DLD1 (cell line): Measurements from ENCODE around the gene IDH3B.

Experiments used
- in situ Hi-C: cut with HindIII; loops from 2 replicates; pipeline ENCODE4 v1.10.0; 2017; ENCODE audit warnings: low sequenced_read_pairs

IDH3B gene

GRCh38 chr20:2624190-2624589, 39.8 kb downstream of the IDH3B start:
- in situ Hi-C loops = no loop called here

DNA sequence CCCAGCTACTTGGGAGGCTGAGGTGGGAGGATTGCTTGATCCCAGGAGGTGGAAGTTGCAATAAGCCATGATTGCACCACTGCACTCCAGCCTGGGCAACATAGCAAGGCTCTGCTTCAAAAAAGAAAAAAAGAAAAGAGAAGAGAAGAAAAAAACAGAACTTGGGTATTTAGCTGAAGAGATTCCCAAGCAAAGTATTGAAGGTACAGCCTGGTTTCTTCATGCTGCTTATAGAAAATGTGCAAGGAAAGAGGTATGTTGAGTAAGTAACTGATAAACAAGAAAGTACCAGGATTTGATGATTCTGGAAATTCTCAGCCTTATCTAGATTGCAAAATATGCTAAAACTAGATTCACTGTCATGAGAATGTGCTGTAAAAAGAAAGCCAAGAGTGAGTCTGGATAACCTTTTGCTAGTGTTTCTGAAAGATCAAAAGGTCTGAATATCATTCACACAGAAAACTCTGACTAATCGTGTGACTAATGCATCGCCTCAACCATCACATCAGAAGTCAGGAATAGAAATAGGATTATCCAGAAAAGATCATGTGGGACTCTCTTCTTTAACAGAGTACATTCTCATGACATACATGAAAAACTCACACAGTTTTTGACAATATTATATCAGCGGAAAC, 43.9 kb downstream of the IDH3B start:
- in situ Hi-C loops = no loop called here

DNA sequence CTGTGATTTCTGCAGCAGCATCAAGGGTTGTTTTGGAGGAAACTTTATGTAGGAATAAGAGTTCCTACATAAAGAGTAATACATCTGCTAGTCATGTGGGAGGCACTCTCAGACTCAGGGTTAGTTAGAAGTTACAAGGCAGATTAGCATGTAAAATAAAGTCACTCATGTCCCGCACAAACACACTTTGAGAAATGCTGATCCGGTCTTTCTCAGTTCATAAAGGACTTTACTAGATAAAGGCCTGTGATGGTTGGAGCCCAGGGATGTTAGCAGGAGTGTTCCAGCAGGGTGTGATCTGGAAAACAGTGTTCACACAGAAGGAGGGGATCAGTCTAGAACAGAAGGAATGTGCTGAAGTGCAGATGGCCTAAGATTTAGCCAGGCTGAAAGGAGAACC, 44.7 kb downstream of the IDH3B start:
- in situ Hi-C loops = no loop called here

GRCh38 chr20:2618815-2619214, 45.2 kb downstream of the IDH3B start:
- in situ Hi-C loops = no loop called here

DNA sequence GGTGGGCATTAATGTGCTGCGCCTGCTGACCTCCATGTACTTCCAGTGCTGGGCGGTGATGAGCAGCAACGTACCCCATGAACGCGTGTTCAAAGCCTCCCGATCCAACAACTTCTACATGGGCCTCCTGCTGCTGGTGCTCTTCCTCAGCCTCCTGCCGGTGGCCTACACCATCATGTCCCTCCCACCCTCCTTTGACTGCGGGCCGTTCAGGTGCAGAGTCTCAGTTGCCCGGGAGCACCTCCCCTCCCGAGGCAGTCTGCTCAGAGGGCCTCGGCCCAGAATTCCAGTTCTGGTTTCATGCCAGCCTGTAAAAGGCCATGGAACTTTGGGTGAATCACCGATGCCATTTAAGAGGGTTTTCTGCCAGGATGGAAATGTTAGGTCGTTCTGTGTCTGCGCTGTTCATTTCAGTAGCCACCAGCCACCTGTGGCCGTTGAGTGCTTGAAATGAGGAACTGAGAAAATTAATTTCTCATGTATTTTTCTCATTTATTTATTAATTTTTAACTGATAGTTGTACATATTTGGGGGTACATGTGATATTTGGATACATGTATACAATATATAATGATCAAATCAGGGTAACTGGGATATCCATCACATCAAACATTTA, 46.8 kb downstream of the IDH3B start:
- in situ Hi-C loops = no loop called here

- in situ Hi-C loops = no loop called here
Measured at GRCh38 chr20:2616634-2617033, 47.4 kb downstream of the IDH3B start.

DNA sequence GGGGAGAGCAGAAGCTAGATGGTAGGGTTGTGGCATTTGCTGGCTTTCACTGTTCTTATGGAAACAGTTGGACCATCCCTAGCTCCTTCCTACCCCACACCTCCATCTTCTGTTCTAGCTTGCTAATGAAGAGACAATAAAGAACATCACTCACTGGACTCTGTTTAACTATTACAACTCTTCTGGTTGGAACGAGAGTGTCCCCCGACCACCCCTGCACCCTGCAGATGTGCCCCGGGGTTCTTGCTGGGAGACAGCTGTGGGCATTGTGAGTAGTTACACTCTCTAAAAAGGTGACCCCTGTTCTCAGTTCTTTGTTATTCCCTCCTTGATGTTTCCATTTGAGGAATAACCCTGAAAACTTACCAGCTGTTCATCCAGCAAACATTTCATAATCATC, 51.9 kb downstream of the IDH3B start:
- in situ Hi-C loops = no loop called here

GRCh38 chr20:2610941-2611720, 52.9 kb downstream of the IDH3B start:
- in situ Hi-C loops = no loop called here

- in situ Hi-C loops = no loop called here
Measured at GRCh38 chr20:2610326-2610725, 53.7 kb downstream of the IDH3B start.
